DND-41 (cell line): ENCODE results near the gene NOL9.

Source experiments
- CTCF ChIP-seq: IDR thresholded peaks from 2 replicates; pipeline ENCODE4 v1.5.1; 2012; ENCODE audit warnings: borderline replicate concordance, low read length, moderate library complexity, mild to moderate bottlenecking; ENCODE audit not compliant: poor library complexity, severe bottlenecking; ENCODE audit errors: extremely low read depth
- EZH2 ChIP-seq: IDR thresholded peaks from 3 replicates; pipeline ENCODE4 v1.6.1; 2012; ENCODE audit warnings: borderline replicate concordance, low read depth, mild to moderate bottlenecking, moderate library complexity, low read length, inconsistent platforms; ENCODE audit not compliant: severe bottlenecking

DNA sequence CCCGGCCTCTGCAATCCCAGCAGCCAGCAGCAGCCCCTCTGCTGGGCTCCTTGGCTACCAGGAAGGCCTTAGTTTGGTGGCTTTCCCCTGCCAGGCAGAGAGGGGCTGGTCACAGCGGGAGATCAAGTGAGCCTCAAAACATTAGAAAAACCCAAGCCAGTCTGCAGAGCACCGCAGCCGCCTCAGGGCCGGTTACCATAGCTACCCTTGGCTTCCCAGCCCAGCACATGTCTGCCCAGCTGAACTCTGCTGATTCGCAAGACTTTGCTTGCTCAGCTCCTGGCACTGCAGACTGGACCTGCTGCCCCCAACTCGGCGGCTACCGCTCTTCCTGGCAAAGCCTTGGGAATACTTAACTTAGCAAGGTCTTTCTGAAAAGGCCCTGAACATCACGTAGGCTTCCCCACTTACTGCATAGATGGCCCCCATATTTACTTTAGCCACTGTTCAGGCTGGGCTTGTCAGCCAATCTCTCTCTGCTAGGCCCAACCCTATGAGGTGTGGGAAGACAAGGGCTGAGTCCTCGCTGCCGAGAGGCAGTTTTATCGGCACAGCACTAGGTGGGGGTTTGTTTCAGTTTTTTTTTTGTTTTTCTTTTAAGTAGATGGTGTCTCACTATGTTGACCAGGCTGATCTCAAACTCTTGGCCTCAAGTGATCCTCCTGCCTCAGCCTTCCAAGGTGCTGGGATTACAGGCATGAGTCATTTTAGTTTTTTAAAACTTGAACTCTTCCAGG is 34.2 kb downstream of the NOL9 start:
- TF ChIP-seq EZH2 (no peak), CTCF (no peak)
